Kidney tubule cell (primary cell): ENCODE data around the gene TENM4.
"Not testable (repeated sequence)": the region's sequence is repeated elsewhere in the genome, so short reads cannot be mapped to it uniquely, and the experiment has no call there.

Source experiments
- DNase-seq: peaks from one replicate; pipeline ENCODE4 v3.0.0-alpha.2; 2018; ENCODE audit warnings: low spot score

Gene TENM4

DNA sequence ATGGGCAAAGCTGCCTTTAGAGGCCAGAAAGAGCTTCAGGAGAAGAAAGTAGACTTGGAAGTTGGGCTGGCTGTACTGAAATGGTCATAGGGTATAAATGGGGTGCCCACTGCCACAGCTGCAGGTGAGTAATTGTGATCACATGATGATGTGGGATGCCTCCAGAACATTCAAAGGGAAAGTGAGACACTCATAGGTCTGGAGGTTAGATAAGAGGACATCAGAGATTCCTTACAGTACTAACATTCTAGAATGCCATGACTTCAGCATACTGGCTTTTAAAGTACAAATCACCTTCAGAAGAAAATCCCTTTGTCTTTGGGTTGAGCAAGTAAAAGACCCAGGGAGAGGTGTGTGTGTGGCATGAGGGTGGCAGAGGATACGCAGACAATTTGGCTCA is 419.2 kb downstream of the TENM4 start:
- DNase-seq: peak; percentile 4

DNA sequence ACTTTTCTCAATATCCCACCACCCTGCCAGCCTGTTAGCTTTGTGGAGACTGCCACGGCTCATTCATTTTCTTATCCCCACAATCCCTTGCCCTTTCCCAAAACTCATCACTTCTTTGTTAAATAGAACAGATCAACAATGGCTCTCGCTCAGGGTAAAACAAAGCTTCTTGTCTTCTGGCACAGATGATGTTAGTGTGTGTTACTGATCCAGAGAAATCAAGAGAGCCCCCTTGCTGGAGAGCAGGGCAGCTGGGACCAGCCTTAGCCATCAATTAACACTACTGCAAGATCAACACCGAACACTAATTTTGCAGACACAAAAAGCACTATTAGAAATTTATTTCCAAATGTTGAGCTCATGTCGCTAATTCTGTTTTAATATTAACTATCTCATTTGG is 420.9 kb downstream of the TENM4 start:
- DNase-seq: no peak

DNA sequence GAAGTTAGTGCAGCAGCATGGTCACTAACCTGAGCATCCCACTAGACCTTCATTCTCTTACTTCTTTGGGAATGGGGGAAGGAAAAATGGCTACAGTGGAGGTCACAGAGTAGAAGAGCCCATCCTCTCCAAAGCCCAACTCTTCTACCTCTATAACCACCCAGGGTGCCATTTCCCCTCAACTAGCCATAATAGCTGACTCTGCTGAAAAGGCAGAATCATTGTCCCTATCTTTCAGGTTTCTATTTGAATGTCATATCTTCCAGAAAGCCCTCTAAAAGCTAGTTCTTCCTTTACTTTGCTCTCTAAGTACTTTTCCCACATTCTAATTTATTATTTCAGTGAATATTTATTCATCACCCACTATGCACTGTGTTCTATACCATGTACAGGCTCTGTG is 421.6 kb downstream of the TENM4 start:
- no peak for DNase-seq

DNA sequence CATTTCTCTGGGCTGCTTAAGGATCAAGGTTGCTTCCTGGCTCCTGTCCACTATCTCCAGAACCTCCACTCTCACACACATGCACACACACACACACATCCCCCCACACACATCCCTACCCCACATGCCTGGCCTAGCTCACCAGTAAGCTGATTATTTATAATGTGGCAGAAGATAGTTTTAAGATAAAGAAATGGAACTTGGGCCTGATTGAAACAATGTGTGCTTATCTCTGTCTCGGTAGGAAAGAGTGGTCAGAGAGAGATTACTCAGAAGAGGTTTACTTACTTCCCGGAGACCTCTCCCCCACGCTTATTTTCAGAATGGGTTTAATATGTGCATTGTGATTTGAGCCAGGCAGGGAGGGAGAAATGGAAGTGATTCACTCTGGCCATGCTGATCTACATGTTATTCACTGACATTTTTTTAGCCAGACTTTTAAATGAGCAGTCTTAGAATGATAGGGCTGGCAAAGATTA is 422.4 kb downstream of the TENM4 start:
- DNase-seq: no peak

DNA sequence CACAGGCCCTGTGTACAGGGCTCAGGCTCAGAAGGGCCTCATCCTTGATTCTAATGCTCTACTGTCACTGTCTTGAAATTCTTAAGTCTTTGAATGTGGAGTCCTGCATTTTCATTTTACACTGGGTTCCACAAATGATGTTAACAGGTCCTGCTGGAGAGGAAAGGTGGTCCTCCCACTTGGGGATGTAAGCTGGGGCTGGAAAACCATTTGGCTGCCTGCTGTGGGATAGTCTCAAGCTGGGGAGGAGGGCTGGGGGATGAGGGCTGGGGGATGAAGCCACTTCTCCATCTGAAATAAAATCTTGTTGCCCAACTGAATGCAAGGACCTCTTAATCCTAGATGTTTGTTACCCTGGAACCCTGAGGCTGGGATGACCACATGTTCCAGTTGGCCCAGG is 423.0 kb downstream of the TENM4 start:
- DNase-seq: no peak

DNA sequence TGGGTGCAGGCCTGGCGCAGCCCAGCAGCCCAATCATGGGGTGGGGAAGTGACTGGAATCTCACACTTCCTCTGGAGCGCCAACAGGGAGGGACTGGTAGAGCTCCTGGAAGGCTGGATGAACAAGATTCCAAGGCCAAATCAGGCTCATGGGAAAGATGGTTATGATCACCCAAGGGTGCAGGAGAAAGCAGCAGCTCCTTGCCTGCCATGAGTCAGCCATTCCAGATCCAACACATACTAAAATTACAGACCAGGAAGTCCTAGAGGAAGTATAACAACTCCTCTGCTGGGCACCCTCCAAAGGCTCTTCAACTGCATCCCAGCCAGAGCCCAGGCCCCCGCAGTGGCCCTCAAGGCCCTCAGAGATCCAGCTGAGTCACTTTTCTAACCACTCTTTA is 427.3 kb downstream of the TENM4 start:
- peak; percentile 76 for DNase-seq

DNA sequence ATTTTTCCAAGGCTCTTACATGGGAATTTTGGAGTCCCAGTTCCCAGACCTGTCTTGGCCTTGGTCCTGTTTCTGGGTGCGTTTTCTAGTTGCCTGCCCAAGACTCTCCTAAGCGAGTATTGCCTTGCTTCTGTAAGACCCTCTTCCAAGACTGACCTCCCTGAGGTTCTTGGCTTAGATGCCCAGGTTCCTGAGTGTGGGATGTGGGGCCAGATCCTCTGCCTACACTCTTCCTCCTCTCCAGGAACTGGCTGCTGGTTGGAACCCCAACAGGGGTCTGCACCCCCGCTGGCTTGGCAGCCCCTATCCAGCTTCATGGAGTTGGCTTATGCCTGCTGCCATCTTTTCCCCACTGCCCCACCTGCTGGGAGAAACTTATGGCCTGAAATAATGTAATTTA is 429.5 kb downstream of the TENM4 start:
- no peak for DNase-seq

DNA sequence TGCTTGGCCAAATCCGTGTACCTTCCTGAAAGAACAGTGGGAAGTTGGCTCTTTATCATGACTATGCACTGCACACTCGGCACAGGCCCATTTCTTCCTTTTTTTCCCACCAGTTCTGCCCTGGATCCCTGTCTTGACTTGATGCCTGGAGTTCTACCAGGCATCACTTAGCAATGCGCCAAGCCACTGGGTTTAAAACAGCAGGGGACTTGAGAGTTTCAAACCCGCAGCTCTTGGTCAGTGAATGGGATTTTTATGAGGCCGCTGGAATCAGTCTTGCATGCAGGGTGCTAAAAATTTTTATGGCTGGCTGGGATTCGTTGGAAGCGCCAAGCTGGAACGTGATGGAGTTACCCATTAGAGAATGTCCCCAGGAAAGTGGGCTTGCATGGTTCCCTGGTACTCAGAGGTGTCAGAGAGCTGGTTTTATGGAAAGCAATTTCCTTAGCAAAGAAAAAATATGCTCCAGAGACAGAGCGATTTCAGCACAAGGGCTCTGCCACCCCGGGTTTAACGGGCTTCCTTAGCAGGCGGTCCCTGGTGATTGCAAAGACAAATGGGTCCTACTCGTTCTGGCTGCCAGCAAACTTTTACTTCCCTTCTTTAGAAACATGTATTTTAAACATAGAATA is 432.9 kb downstream of the TENM4 start:
- peak; percentile 9 for DNase-seq

DNA sequence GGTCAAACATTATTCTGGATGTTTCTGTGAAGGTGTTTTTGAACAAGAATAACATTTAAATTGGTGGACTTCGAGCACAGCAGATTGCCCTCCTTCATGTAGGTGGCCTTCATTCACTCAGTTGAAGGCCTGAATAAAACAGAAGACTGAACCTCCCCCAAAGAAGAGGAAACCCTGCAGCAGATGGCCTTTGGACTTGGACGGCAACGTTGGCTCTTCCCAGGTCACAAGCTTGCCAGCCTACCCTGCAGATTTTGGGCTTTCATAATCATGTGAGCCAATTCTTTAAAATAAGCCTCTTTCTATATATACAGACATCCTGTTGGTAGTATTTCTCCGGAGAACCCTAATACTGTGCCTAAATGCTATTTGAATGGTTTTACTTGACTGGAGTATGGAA is 434.0 kb downstream of the TENM4 start:
- DNase-seq: no peak

DNA sequence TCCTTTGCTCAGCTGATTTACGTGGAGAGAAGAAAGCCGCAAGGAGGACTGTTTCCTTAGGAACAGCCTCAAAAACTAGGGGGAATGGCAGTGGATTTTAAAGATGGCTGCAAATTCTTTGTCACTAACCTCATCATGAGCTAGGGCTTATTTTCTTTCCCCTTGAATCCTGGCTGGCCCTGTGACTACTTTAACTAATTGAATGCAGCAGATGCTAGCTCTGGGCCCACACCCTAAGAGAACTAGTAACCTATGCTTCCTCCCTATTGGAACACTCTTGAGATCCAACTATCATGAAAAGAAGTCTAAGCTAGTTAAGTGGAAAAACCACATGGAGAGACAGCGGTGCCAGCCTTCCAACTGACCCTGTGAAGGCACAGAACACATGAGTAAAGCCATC is 444.8 kb downstream of the TENM4 start:
- no peak for DNase-seq

DNA sequence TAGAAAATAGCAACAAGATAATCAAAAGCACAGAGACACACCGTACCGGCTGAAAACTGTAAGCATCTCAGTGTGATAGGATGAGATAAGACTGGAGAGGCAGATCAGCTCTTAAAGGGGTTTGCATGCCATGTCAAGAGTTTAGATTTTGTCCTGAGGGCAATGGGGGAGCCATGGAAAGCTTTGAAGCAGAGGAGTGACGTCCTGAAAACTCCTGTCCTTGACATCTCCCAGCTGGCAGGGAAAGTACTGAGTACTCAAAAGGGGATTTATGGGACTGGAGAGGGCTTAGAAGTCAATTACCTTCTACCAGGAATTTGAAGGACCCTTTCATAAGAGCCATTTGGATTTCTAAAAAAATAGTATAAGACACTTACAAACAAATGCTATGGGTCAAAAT is 445.7 kb downstream of the TENM4 start:
- DNase-seq: no peak

DNA sequence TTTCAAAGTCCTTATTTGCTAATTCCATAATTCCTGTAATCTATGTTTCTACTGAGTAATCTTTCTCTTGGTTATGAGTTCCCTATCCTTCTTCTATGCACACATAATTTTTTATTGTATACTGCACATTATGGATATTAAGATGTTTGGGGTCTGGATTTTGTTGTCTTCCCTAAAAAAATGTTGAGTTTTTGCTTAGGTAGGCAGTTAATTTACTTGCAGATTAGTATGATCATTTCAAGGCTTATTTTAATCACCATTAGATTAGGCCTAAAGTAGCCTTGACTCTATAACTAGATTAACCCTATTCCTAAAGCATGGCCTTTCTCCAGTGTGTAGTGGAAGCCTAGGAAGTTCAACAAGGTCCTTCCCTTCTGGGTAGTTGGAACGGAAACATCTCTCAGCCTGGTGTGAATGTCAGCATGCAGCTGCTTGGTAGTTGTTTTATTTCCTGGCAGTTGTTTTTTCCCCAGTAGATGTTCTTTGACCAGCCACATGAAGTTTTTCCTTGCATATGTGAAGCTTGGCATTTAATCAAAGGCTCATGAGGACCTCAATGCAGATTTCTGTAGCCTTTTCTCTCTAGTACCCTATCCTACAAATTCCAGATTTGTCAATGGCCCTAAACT is 446.9 kb downstream of the TENM4 start:
- DNase-seq: no peak

DNA sequence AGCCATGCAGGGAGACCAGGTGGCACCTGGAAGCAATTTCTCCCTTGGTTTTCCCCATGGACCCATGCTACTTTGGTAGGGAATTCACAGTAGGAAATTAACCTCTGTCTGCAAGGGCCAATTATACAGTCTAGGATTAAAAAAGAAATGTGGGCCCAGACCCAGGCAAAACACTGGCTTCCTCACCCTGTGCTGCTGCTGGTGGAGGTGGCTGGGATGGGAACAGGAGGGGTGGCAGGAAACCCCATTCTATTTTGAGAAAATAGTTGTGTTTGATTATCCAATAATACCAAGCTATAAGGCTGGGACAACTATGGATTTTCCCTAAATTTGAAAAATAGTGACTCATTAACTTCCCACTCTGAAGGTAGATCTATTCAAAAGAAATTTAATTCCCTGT is 449.1 kb downstream of the TENM4 start:
- no peak for DNase-seq

DNA sequence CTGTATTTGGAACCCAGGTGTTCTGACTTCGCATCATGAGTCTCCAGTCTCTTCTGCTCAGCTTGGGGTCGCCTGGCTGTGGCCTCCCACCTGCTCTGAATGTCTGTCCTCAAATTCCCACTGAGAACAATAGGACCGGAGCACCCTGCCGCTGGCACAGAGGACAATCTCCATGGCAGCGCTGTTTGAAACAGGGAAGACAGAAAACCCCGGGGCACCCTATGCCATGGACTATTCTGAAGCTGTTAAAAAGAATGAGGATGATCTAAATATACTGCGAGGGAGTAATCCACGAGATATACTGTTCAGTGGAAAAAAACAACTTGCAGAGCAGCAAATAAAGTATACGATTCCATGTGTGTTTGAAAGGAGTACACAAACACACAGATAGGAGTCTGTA is 450.6 kb downstream of the TENM4 start:
- DNase-seq: no peak

DNA sequence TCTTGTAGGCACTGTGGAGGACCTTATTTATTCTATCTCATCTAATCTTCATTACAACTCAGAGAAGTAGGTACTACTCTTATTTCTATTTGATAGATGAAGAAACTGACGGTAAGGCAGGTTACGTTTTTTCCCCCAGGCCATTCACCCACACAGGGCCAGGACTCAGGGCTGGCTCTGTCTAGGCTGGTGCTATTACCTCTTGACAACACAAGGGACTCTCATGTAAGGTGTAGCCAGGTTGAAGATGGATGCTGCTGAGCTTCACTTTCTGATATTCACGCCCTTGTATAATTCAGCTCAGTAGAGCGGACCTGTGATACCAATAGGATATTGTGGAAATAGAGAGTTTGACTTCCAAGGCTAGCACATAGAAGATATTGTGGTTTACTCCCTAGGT is 453.1 kb downstream of the TENM4 start:
- DNase-seq: no peak

DNA sequence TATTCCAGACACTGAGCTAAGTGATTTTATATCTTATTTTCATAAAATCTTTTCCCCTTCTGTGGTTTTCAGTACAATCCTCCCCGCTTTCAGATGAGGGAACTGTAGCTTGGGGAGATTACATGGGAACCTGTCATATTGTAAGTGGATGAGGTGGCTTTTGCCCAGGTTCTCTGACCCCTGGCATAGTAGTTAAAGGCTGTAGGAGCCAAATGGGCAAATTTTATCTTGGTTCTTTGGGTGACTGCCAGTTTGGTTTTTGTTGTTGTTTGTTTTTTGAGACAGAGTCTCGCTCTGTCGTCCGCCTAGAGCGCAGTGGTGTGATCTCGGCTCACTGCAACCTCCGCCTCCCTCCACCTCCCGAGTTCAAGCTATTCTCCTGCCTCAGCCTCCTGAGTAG is 454.5 kb downstream of the TENM4 start:
- no peak for DNase-seq

DNA sequence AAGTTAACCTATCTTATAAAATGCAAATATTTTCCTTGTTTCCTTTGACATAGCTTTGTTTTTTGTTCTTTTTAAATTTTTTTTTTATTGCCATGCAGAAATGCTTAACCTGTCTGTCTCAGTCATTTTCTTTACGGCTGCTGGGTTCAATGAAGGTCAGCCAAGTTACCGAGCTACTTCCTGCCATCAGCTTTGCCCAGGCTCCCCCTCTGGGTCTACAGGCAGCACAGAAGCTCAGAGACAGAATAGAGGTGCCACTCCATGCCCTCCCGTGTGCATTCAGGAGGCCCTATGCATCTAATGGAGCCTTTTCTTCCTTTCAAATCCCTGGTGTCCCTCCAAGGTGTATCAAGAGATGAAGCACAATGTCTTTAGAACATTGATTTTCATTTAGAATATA is 455.2 kb downstream of the TENM4 start:
- peak; percentile 3 for DNase-seq

DNA sequence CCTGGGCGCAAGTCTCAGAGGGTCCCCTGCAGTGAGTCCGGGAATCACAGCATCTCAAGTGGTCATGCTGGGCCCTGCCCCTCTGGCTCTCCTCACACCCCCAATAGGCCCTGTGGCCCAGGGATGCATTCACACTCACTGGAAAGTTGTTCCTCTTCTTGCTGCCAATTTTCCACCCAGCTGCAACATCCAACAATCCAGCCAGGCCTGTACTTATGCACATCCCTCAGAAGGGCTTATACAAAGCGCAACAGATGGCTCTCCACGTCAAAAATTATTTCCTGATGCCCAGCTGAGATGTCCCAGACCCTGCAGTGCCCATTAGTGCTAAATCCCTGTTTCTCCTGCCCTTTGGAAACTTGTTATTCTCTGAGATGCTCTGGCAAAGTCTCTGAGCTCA is 458.4 kb downstream of the TENM4 start:
- DNase-seq: no peak

DNA sequence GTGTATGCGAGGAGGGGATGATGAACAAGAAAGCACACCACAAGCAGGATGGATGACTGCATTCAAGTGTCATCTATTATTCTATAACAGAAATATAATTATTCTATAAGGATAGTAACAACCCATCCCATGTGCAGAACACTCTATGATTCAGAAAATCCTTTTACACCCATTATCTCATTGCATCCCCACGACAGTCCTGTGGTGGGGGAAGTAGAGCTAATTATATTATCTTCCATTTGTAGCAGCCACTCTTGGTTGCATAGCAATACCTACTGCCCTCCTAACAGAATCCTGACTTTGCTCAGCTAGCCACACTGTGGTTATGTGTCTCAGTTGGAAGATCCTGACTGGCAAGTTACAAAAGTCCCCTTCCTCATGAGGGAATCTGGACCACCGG is 459.7 kb downstream of the TENM4 start:
- DNase-seq: no peak

DNA sequence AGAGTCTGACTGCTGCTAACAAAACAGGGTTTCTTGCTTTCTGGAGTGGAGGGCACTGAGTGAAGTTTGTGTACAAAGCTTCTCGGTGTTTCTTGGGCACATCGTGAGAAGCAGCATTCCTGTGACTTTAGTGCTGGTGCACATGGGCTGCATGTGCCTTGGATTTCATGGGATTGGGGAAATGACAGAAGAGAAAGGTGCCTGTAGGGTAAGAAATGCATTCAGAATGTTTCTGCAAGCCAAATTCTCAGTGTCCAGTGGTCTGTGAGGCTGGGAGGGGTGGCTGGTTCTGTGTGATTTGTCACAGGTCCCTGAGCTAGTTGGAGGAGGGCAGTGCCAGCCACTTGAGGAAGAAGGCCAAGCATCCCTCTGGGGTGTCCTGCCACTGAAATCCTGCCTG is 462.0 kb downstream of the TENM4 start:
- DNase-seq: no peak

DNA sequence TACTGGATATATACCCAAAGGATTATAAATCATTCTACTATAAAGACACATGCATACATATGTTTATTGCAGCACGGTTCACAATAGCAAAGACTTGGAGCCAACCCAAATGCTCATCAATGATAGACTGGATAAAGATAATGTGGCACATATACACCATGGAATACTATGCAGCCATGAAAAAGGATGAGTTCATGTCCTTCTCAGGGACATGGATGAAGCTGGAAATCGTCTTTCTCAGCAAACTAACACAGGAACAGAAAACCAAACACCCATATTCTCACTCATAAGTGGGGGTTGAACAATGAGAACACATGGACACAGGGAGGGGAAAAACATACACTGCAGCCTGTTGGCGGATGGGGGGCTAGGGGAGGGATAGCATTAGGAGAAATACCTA is 463.0 kb downstream of the TENM4 start:
- DNase-seq: not testable (repeated sequence)

DNA sequence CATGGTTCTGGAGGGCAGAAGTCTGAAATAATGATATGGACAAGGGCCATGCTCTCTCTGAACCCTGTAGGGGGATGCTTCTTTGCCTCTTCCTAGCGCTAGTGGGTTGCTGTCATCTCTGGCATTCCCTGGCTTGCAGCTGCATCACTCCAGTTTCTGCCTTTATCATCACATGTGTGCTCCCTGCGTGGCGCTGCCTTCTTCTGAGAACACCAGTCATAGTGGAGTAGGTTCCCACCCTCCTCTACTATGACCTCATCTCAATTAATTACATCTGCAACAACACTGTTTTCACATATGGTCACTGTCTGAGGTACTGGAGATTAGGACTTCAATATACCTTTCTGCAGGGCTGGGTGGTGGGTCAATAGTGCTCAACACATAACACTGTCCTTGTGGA is 463.8 kb downstream of the TENM4 start:
- DNase-seq: no peak

DNA sequence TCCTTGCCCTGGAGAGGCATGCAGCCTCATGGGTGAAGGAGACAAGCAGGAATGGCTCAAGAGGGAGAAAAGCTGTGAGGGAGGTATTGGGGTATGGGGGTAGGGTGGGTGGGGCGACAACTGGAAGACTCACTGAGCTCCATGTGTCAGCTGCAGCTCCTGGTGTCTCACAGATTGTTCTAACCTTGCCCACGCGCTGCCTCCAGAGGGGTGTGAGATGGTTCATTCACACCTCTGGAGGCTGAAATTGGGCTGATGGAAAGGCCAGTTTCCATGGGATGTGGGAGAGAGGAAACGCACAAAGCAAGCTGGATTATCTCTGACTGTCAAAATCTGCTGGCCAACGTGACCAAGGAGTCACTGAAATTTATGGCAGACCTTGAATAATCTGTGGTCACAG is 465.7 kb downstream of the TENM4 start:
- DNase-seq: no peak

DNA sequence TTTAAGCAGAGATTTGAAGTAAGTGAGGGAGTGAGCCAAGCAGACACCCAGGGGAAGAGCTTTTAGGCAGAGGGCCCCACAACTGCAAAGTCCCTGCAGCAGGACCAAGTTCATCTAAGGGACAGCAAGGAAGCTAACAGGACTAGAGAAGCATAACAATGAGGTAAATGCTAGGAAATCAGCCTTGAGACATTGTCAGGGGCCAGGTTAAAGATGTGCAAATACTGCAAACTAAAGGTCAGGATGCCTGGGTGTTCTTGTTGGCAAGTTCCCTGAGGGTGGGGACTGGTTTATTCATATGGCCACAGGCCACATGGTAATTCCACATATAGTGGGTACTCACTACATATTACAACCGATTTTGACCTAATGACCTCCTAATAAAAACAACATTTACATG is 467.0 kb downstream of the TENM4 start:
- no peak for DNase-seq
